ENCODE data around the gene TRIO.

DNA sequence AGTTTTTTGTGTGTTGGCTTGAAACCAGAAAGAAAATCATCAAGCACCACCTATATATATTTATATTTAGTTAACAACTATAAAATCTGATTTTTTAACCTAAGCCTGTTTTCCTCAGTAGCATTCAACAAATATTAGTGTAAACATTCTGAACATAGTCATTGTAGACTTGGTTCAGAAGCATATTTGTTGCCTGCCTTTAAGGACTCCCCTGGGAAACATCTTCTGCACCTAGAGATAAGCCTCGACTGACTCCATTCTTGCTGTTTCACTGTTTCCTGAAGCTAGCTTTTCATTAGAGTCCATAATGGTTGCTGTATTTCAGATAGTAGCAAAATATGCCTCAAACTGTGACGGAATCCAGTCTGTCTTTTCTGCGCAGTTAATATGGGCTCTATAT is 123.5 kb downstream of the TRIO start:
- TF ChIP-seq, protein P1, sequence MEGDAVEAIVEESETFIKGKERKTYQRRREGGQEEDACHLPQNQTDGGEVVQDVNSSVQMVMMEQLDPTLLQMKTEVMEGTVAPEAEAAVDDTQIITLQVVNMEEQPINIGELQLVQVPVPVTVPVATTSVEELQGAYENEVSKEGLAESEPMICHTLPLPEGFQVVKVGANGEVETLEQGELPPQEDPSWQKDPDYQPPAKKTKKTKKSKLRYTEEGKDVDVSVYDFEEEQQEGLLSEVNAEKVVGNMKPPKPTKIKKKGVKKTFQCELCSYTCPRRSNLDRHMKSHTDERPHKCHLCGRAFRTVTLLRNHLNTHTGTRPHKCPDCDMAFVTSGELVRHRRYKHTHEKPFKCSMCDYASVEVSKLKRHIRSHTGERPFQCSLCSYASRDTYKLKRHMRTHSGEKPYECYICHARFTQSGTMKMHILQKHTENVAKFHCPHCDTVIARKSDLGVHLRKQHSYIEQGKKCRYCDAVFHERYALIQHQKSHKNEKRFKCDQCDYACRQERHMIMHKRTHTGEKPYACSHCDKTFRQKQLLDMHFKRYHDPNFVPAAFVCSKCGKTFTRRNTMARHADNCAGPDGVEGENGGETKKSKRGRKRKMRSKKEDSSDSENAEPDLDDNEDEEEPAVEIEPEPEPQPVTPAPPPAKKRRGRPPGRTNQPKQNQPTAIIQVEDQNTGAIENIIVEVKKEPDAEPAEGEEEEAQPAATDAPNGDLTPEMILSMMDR (IDR thresholded peaks at IDR 0.05; ENCODE audit: insufficient read depth, low read length, poor library complexity, severe bottlenecking): no peak
- TF ChIP-seq EZH2phosphoT487 (conservative IDR thresholded peaks at IDR 0.05; ENCODE audit: low read length): no peak
